HTR-8/SVneo (cell line): ENCODE data around the gene CSN1S1.
"Not testable (repeated sequence)": the region's sequence is repeated elsewhere in the genome, so short reads cannot be mapped to it uniquely, and the experiment has no call there.

ENCODE experiments used
- DNase-seq: peaks from one replicate; pipeline ENCODE4 v3.0.0; 2011; ENCODE audit warnings: low spot score, mixed read lengths; ENCODE audit not compliant: insufficient read length
- FAIRE-seq: peaks from 2 replicates; lab custom pipeline; 2011; peaks lifted over from hg19 to GRCh38; lab: Jason Lieb, UNC

CSN1S1 gene

GRCh38 chr4:69930768-69931167 is at the start of gene CSN1S1:
Gene CSN1S1 (plus strand): TSS chr4:69931068. CDS start chr4:69932556, 1,488 bp downstream.
- DNase-seq (no peak), FAIRE-seq (no peak)

DNA sequence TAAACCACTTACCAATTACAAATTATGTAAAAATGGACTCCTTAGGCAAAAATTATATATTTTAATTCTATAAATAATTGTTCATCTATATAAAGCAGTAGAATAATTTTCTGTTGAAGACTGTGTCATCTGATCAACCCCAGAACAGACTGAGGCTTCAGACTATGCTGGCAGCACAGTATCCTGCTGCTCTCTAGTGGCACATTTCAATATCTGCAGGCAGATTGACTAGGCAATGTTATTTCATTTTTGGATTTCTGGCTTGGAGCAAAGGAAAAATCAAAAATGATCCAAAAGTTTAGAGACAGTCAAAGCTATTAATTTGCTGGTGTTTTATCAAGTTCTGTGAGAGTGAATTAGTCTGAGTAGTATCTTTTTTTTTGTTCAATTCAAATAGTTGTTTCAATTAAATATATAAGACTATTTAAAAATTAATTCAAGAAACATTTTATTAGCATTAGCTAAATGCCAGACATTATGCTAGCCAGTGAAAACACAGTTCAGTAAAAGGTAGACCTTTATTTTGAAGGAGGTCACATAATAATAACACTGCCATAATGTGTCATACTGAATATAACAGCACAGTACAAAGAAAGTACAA is 49.6 kb upstream of the CSN1S1 start:
- DNase-seq (peak; percentile 1), FAIRE-seq (no peak)

DNA sequence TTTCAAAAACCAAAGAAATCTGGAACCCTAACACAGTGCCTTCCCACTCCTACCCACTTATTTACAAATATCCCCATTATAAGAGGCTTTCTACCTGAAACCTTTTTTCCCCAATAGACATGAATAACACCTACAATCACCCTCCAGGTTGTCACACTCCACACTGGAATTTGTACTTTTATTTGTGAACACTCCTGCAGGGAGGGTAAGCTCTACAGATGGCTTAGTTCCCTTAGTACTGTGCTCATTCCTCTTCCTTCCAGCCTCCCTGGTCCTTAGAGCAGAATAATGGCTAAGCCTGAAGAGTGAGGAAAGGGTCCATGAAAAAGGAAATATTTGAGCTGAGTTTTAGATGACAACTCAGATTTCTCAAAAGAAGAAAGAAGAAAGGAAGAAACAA is 48.7 kb upstream of the CSN1S1 start:
- DNase-seq, result no peak
- FAIRE-seq, result no peak

- DNase-seq (no peak), FAIRE-seq (no peak)
Measured at GRCh38 chr4:69888336-69888735, 42.5 kb upstream of the CSN1S1 start.

- FAIRE-seq (no peak), DNase-seq (no peak)
Measured at GRCh38 chr4:69894186-69894585, 36.7 kb upstream of the CSN1S1 start.

DNA sequence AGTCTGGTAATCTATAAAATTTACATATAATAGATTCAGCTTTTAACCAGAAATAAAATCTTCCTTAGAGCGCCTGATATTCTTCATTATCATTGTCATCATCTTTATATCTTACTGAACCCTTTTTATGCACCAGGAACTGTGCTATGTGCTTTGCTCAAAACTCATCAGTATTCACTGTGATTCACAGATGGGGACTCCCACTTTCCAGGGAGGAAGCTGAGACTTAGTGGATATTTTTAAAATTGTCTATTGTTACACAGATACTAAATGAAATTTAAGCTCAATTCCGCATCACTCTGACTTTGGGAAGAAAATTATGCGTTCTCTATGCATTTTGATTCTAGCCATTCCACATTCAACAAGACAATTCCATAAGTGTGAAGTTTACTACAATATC is 36.1 kb upstream of the CSN1S1 start:
- no peak for DNase-seq
- FAIRE-seq, result no peak

GRCh38 chr4:69896530-69897116 is 34.2 kb upstream of the CSN1S1 start:
- FAIRE-seq, result no peak
- DNase-seq, result no peak

- no peak for DNase-seq
- no peak for FAIRE-seq
Measured at GRCh38 chr4:69907151-69907550, 23.7 kb upstream of the CSN1S1 start.

- FAIRE-seq, result no peak
- no peak for DNase-seq
Measured at GRCh38 chr4:69909195-69909594, 21.7 kb upstream of the CSN1S1 start.

DNA sequence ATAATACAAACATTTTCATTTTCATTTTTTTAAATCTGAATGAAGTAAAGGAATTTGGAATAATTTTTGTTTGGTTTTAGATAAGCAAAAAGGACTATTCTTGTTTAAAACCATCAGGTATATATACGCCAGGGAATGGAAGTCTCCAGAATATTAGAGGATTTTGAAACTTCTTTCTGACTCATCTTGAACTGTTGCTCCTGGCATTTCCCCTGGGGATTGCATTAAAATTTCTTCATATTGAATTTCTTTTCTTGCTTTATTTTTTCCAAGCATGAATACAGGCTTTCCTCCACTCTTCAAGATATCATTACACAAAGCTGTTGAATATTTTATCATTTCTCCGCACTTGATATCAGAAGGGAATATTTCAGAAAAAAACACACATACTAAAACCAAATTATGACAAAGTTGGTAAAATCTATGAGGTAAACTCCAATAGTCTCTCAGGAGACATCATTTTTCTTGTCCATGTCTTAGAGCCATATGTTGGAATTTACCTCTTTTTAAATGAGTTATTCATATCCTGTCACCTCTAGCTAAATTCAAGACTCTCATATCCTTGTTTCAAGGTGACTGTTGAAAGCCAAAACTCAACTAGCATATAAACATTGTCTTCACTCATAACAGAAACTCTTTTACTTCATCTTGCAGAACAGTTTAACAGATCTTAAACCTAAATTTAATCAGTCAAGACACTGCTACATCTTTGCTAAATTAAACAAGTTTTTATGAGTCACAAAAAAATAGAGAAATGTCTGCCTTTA is 20.7 kb upstream of the CSN1S1 start:
- DNase-seq, result no peak
- FAIRE-seq, result no peak

GRCh38 chr4:69920874-69921273 is 10.0 kb upstream of the CSN1S1 start:
- DNase-seq, result no peak
- FAIRE-seq, result no peak

GRCh38 chr4:69923782-69924410 is 7.0 kb upstream of the CSN1S1 start:
- not testable (repeated sequence) for DNase-seq, FAIRE-seq

- FAIRE-seq (no peak), DNase-seq (no peak)
Measured at GRCh38 chr4:69934150-69934549, 3.3 kb downstream of the CSN1S1 start.

DNA sequence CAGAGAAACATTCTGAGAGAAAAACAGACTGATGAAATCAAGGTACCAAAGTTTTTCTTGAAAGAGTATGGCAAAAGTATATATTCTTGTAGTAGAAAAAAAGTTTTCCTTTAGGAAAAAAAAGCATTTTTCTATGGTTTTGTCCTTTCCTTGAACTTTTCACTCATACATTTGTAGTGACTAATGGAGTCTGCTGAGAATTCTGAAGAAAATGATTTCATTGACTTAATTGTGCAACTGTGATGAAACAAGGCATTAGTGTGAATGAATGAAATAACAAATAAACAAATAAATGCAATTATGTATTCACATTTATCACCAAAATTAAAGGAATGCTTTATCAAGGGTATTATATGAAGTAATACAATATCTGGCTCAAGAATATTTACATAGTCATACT is 5.7 kb downstream of the CSN1S1 start:
- DNase-seq (no peak), FAIRE-seq (no peak)

GRCh38 chr4:69951602-69952001 is 20.7 kb downstream of the CSN1S1 start:
- no peak for FAIRE-seq

GRCh38 chr4:69957209-69957608 is 26.3 kb downstream of the CSN1S1 start:
- DNase-seq, result no peak

More at GRCh38 chr4:69951602-69952001, 20.7 kb downstream of the CSN1S1 start:
- DNase-seq, result no peak

GRCh38 chr4:69965628-69966027 is 34.8 kb downstream of the CSN1S1 start, which contains the start of gene CSN2:
Gene CSN2 (minus strand): TSS chr4:69965728. CDS start chr4:69960995, 4,733 bp downstream.
- no peak for FAIRE-seq
- no peak for DNase-seq

More at GRCh38 chr4:69957209-69957608, 26.3 kb downstream of the CSN1S1 start:
- no peak for FAIRE-seq

- DNase-seq, result no peak
- FAIRE-seq, result no peak
Measured at GRCh38 chr4:69970071-69970470, 39.2 kb downstream of the CSN1S1 start.

- no peak for FAIRE-seq
Measured at GRCh38 chr4:69974631-69975030, 43.8 kb downstream of the CSN1S1 start.

DNA sequence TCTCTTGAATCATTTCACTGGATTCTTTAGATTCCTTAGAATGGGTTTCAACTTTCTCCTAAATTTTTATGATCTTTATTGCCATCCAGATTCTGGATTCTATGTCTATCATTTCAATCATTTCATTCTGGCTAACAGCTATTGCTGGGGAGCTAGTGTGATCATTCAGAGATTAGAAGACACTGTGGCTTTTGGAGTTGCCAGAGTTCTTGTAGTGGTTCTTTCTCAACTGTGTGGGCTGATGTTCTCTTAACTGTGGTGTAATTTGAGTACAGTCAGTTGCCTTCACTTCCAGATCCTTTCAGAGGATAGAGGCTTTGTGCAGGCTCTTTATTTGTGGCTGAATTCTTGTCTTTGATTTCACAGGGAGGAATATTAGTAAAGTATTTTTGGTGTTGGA is 46.7 kb downstream of the CSN1S1 start:
- FAIRE-seq (no peak), DNase-seq (no peak)

More at GRCh38 chr4:69974631-69975030, 43.8 kb downstream of the CSN1S1 start:
- no peak for DNase-seq

GRCh38 chr4:69984030-69984443 is 53.2 kb downstream of the CSN1S1 start:
- no peak for DNase-seq
- FAIRE-seq, result no peak
